ENCODE data around the gene MEPCE. TPM values are rescaled to one million over a fixed set of nuclear protein-coding genes. Genes with fewer than 3 reads are reported as not detected.
A peak's percentile ranks its signal among the peaks of the same experiment; 100 is the strongest.

MEPCE gene
- total and polyA plus RNA-seq, 9 of the 15 experiments (the other 6 are each of a cell fraction or from before 2014, with no cell fraction given), result 10.9 to 76.3 (median 44.1) TPM

DNA sequence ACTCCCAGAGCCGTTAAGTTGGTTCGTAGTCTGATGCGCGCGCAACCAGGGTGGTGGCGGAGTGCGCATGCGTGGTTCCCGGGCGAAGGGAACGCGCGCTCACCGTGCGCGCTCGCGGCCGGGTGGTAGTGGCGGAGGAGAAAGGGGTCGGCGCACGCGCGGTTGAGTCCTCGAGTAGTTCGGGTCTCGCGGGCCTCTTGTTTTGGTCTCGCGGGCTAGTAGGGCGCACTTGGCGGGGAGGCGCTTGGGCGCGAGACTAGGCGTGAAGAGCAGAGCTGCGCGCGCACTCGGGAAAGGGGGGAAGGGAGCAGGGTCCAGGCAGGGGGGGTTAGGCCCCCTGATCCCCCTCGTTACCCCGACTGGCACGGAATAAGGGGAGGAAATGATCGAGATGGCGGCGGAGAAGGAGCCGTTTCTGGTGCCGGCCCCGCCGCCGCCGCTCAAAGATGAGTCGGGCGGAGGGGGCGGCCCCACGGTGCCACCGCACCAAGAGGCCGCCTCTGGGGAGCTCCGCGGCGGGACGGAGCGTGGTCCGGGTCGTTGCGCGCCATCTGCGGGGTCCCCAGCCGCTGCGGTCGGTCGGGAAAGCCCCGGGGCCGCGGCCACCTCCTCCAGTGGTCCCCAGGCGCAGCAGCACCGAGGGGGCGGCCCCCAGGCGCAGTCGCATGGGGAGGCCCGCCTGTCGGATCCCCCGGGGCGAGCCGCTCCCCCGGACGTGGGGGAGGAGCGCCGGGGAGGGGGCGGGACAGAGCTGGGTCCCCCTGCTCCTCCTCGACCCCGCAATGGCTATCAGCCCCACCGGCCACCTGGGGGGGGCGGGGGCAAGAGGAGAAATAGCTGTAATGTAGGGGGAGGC, at the start of gene MEPCE (continued):
- no peak for TF ChIP-seq STAT5B (CRISPR knock-in tag; IDR thresholded peaks at IDR 0.05)
- TF ChIP-seq, protein P1, sequence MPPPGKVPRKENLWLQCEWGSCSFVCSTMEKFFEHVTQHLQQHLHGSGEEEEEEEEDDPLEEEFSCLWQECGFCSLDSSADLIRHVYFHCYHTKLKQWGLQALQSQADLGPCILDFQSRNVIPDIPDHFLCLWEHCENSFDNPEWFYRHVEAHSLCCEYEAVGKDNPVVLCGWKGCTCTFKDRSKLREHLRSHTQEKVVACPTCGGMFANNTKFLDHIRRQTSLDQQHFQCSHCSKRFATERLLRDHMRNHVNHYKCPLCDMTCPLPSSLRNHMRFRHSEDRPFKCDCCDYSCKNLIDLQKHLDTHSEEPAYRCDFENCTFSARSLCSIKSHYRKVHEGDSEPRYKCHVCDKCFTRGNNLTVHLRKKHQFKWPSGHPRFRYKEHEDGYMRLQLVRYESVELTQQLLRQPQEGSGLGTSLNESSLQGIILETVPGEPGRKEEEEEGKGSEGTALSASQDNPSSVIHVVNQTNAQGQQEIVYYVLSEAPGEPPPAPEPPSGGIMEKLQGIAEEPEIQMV (tag; conservative IDR thresholded peaks at IDR 0.05; ENCODE audit: low read depth), result no peak
- TF ChIP-seq MTA1 (IDR thresholded peaks at IDR 0.05; ENCODE audit: borderline replicate concordance), result no peak
- TF ChIP-seq ZNF668 (CRISPR knock-in tag; IDR thresholded peaks at IDR 0.05), result no peak
- TF ChIP-seq MTF1 (CRISPR knock-in tag; IDR thresholded peaks at IDR 0.05; ENCODE audit: borderline replicate concordance), result no peak
- no peak for TF ChIP-seq SOX6 (IDR thresholded peaks at IDR 0.05)
- no peak for TF ChIP-seq EHMT2 (IDR thresholded peaks at IDR 0.05)
- TF ChIP-seq CBX3 (IDR thresholded peaks at IDR 0.05; ENCODE audit: borderline replicate concordance in 1 of 2, low read length in 2 of 2), result no peak
- TF ChIP-seq ZNF143 (CRISPR knock-in tag; IDR thresholded peaks at IDR 0.05), result no peak
- no peak for TF ChIP-seq RBM25 (IDR thresholded peaks at IDR 0.05; ENCODE audit: low read depth, low read length, severe bottlenecking)
- TF ChIP-seq, protein P2, sequence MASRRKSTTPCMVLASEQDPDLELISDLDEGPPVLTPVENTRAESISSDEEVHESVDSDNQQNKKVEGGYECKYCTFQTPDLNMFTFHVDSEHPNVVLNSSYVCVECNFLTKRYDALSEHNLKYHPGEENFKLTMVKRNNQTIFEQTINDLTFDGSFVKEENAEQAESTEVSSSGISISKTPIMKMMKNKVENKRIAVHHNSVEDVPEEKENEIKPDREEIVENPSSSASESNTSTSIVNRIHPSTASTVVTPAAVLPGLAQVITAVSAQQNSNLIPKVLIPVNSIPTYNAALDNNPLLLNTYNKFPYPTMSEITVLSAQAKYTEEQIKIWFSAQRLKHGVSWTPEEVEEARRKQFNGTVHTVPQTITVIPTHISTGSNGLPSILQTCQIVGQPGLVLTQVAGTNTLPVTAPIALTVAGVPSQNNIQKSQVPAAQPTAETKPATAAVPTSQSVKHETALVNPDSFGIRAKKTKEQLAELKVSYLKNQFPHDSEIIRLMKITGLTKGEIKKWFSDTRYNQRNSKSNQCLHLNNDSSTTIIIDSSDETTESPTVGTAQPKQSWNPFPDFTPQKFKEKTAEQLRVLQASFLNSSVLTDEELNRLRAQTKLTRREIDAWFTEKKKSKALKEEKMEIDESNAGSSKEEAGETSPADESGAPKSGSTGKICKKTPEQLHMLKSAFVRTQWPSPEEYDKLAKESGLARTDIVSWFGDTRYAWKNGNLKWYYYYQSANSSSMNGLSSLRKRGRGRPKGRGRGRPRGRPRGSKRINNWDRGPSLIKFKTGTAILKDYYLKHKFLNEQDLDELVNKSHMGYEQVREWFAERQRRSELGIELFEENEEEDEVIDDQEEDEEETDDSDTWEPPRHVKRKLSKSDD (conservative IDR thresholded peaks at IDR 0.05; ENCODE audit: low read length), result no peak; the same call in 1 of the 2 replicates
- TF ChIP-seq, protein P3, sequence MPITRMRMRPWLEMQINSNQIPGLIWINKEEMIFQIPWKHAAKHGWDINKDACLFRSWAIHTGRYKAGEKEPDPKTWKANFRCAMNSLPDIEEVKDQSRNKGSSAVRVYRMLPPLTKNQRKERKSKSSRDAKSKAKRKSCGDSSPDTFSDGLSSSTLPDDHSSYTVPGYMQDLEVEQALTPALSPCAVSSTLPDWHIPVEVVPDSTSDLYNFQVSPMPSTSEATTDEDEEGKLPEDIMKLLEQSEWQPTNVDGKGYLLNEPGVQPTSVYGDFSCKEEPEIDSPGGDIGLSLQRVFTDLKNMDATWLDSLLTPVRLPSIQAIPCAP (CRISPR knock-in tag; IDR thresholded peaks at IDR 0.05; ENCODE audit: borderline replicate concordance), result no peak
- TF ChIP-seq, protein P4, sequence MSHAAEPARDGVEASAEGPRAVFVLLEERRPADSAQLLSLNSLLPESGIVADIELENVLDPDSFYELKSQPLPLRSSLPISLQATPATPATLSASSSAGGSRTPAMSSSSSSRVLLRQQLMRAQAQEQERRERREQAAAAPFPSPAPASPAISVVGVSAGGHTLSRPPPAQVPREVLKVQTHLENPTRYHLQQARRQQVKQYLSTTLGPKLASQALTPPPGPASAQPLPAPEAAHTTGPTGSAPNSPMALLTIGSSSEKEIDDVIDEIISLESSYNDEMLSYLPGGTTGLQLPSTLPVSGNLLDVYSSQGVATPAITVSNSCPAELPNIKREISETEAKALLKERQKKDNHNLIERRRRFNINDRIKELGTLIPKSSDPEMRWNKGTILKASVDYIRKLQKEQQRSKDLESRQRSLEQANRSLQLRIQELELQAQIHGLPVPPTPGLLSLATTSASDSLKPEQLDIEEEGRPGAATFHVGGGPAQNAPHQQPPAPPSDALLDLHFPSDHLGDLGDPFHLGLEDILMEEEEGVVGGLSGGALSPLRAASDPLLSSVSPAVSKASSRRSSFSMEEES (CRISPR knock-in tag; IDR thresholded peaks at IDR 0.05), result no peak
- no peak for TF ChIP-seq TCFL5 (CRISPR knock-in tag; conservative IDR thresholded peaks at IDR 0.05)
- TF ChIP-seq, protein P5, sequence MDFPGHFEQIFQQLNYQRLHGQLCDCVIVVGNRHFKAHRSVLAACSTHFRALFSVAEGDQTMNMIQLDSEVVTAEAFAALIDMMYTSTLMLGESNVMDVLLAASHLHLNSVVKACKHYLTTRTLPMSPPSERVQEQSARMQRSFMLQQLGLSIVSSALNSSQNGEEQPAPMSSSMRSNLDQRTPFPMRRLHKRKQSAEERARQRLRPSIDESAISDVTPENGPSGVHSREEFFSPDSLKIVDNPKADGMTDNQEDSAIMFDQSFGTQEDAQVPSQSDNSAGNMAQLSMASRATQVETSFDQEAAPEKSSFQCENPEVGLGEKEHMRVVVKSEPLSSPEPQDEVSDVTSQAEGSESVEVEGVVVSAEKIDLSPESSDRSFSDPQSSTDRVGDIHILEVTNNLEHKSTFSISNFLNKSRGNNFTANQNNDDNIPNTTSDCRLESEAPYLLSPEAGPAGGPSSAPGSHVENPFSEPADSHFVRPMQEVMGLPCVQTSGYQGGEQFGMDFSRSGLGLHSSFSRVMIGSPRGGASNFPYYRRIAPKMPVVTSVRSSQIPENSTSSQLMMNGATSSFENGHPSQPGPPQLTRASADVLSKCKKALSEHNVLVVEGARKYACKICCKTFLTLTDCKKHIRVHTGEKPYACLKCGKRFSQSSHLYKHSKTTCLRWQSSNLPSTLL (IDR thresholded peaks at IDR 0.05), result no peak
- no peak for TF ChIP-seq BRF1 (IDR thresholded peaks at IDR 0.05; ENCODE audit: borderline replicate concordance, extremely low read depth, insufficient read length)
- TF ChIP-seq RBM15 (IDR thresholded peaks at IDR 0.05; ENCODE audit: insufficient read depth, low read length), result no peak
- 0 out of 2 replicates have a peak, but pooled peaks have one; percentile 6 for TF ChIP-seq CBFA2T2 (conservative IDR thresholded peaks at IDR 0.05)
